IPS-15b (cell line): Measurements from ENCODE around the gene FBXL22.
"Not testable (repeated sequence)": the region's sequence is repeated elsewhere in the genome, so short reads cannot be mapped to it uniquely, and the experiment has no call there.

Experiments used
- H3K27me3 ChIP-seq: one replicate; pipeline ENCODE4 v1.6.1; 2013; ENCODE audit warnings: low read length; ENCODE audit not compliant: control insufficient read depth, insufficient read depth
- H3K36me3 ChIP-seq: one replicate; pipeline ENCODE4 v1.6.1; 2013; ENCODE audit warnings: low read length; ENCODE audit not compliant: control insufficient read depth, insufficient read depth
- H3K4me1 ChIP-seq: one replicate; pipeline ENCODE4 v1.6.1; 2013; ENCODE audit warnings: mild to moderate bottlenecking, low read length; ENCODE audit not compliant: control insufficient read depth, insufficient read depth
- H3K4me3 ChIP-seq: one replicate; pipeline ENCODE4 v1.5.1; 2013; ENCODE audit warnings: low read depth, low read length
- H3K9ac ChIP-seq: one replicate; pipeline ENCODE4 v1.6.1; 2013; ENCODE audit warnings: low read depth, mild to moderate bottlenecking, low read length
- H3K9me3 ChIP-seq: one replicate; pipeline ENCODE4 v1.6.1; 2013; ENCODE audit warnings: mild to moderate bottlenecking, low read length; ENCODE audit not compliant: control insufficient read depth, insufficient read depth

Gene FBXL22

DNA sequence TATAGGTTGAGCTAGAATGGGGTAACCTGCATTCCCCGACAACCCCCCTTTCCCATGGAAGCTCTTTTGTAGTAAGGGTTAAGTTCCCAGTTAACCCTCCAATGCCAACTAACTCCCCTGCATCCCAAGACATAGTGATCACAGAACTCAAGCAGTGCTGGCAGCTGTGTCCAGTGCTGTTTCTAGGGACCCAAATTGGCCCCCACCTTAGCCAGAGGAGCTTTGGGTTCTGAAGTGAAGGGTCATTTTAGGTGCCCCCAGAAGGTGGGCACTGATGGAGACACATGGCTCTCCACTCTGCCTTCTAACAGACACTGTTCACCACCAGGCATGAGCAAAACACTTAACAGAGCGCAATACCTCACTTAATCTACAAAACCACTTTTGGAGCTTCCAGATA lies 7.1 kb downstream of the FBXL22 start:
- H3K9ac ChIP-seq = no peak overlapping the region
- H3K4me3 ChIP-seq = no peak overlapping the region
- H3K4me1 ChIP-seq = peaks cover 5% of the 10 kb centered on the region
- H3K9me3 ChIP-seq = no peaks in the 10 kb centered on the region
- no peaks in the 10 kb centered on the region for H3K36me3 ChIP-seq
- H3K27me3 ChIP-seq = peaks cover 27% of the 10 kb centered on the region

DNA sequence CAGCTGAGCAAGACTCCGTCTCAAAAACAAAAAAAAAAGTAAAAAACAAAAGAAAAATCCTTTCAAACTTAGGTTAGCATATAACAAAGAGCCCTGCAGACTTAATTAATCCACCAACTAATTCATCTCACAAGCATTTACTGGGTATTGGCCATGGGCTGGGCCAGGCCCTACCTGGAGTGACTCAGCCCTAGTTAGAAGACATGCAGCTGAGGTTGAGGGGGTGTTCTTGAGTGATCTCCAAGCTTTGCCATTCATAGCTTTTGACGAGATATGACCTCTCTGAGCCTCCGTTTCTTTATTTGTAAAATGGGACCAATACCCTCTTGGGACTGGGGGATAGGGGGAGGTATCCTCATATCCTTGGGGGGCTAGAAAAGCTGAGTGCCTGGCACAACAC lies 7.8 kb downstream of the FBXL22 start:
- peaks cover 22% of the 10 kb centered on the region for H3K27me3 ChIP-seq
- H3K4me3 ChIP-seq = no peak overlapping the region
- H3K36me3 ChIP-seq = no peaks in the 10 kb centered on the region
- no peak overlapping the region for H3K9ac ChIP-seq
- H3K9me3 ChIP-seq = no peaks in the 10 kb centered on the region
- H3K4me1 ChIP-seq = peaks cover under 1% of the 10 kb centered on the region

DNA sequence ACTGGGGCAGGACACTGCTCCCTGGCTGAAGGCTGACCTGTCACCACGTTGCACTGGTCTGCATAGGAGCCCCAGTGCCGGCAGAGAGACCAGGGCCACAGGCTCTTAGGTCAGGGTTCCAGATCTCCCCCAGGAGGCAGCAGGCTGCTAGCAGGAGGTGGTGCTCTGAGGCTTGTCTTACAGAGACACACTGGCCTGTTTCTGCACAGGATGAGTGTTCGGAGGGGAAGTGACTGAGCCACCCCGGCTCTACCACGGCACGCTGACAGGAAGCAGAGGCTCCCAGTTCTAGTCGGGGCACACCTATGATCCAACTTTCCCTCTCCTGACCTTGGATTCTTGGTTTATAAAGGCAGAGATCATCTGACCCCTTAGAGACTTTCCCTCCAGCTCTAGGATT lies 8.6 kb downstream of the FBXL22 start:
- no peaks in the 10 kb centered on the region for H3K4me1 ChIP-seq
- no peak overlapping the region for H3K4me3 ChIP-seq
- peaks cover 19% of the 10 kb centered on the region for H3K27me3 ChIP-seq
- no peaks in the 10 kb centered on the region for H3K9me3 ChIP-seq
- no peak overlapping the region for H3K9ac ChIP-seq
- no peaks in the 10 kb centered on the region for H3K36me3 ChIP-seq

DNA sequence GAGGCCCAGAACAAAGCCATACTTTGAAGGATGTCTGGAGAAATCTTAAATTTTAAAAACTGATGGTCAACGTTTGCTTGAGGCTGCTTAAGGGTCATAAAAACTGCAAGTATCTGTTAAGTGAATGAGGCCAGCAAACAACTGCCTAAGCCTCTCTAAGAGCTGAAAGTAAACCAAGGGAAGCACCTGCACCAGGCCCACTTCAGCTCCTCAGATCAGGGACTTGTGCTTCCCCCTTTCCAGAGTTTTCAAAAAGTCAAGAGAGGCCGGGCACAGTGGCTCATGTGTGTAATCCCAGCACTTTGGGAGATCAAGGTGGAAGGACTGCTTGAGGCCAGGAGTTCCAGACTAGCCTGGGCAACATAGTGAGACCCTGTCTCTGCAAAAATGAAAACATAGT lies 9.1 kb downstream of the FBXL22 start:
- no peak overlapping the region for H3K9ac ChIP-seq
- no peaks in the 10 kb centered on the region for H3K36me3 ChIP-seq
- no peak overlapping the region for H3K4me3 ChIP-seq
- H3K4me1 ChIP-seq = no peaks in the 10 kb centered on the region
- no peaks in the 10 kb centered on the region for H3K9me3 ChIP-seq
- peaks cover 16% of the 10 kb centered on the region for H3K27me3 ChIP-seq

DNA sequence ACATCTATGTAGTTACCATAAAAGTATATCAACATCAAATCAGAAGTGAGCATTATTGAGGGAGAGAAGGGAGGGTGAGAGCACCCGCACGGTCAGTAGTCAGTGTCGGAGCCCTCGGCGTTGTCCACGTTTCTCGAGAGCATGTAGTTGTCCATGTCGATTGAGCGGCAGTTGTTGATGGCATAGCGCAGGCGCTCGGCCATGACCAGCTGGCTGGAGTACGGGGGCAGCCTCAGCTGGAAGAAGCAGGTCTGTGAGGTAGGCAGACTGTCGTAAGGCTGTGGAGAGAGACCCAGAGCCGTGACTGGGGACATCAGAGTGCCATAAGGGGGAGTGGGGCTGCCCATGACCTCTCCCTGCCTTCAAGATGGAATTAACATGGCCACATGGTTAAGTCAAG lies 11.8 kb downstream of the FBXL22 start:
- no peak overlapping the region for H3K4me3 ChIP-seq
- no peak overlapping the region for H3K9ac ChIP-seq
- no peaks in the 10 kb centered on the region for H3K4me1 ChIP-seq
- H3K36me3 ChIP-seq = no peaks in the 10 kb centered on the region
- no peaks in the 10 kb centered on the region for H3K9me3 ChIP-seq
- H3K27me3 ChIP-seq = no peaks in the 10 kb centered on the region

DNA sequence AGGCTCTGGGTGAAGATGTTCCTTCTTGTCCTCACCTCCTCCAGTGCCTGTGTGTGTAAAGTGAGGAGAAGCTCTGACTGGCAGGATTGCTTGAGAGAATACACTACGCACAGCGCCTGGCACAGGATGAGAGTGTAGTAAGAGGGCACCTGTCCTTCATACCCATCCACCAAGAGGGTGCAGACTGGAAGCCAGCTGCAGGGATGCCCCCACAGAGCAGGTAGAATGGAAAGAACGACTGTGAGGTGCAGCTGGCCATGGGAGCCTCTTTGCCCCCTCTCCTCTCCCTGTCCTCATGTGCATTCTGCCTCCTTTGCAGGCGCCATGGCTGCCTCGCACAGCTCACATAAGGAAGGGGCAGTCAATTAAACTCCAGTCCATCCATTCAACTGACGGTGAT lies 12.3 kb downstream of the FBXL22 start:
- H3K9me3 ChIP-seq = no peaks in the 10 kb centered on the region
- H3K27me3 ChIP-seq = no peaks in the 10 kb centered on the region
- H3K9ac ChIP-seq = no peak overlapping the region
- H3K36me3 ChIP-seq = no peaks in the 10 kb centered on the region
- no peaks in the 10 kb centered on the region for H3K4me1 ChIP-seq
- H3K4me3 ChIP-seq = no peak overlapping the region

DNA sequence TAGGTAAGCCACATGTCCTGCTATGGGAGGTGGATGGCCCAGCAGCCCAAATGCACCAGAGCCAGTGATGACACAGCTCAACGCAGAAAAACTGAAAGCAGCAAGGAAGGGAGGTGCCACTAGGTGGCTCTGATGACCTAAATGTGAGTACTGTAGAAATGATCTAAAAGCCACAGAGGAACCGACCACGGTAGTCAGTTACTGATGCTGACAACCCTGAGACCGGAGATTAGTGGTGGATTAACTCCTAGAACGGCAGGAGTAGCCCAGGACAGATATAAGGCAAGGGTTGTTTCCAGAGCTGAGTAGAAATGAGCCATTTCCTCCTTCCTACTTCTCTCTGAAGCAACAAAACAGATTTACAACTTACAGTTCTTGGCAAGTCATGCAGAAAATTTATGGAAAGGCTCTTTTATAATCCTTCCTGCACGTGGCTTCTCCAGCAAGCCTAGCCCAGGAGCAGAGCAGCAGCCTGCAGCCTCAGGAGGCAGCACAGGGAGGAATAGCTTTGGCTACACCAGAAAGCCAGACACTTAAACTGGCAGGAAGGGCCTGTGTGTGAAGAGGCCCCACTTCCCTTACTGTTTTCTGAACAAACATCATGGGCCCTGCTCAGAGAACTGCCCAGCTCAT lies 13.1 kb downstream of the FBXL22 start:
- Histone ChIP-seq H3K4me1 (no peaks in the 10 kb centered on the region), H3K9ac (no peak overlapping the region), H3K27me3 (no peaks in the 10 kb centered on the region), H3K9me3 (no peaks in the 10 kb centered on the region), H3K4me3 (no peak overlapping the region), H3K36me3 (no peaks in the 10 kb centered on the region)

DNA sequence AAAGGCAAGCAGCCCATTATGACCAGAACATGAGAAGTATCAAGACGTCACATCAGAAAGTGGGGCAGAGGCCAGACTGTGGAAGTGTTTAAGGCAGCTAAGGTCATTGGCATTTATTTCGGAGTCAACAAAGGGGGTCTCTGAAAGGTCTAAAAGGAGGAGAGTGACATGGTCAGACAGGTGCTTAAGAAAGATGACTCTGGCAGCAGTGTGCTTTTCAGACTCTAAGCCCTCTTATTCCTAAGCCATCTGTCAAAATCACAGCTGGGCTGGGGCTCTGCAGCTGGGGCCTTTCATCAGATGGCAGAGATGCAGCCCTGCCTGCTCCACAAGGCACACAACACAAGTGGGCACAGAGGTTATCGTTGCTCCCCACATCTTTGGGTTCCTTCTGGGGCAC lies 14.0 kb downstream of the FBXL22 start:
- no peaks in the 10 kb centered on the region for H3K27me3 ChIP-seq
- no peaks in the 10 kb centered on the region for H3K4me1 ChIP-seq
- no peak overlapping the region for H3K9ac ChIP-seq
- H3K9me3 ChIP-seq = no peaks in the 10 kb centered on the region
- H3K4me3 ChIP-seq = no peak overlapping the region
- H3K36me3 ChIP-seq = no peaks in the 10 kb centered on the region

DNA sequence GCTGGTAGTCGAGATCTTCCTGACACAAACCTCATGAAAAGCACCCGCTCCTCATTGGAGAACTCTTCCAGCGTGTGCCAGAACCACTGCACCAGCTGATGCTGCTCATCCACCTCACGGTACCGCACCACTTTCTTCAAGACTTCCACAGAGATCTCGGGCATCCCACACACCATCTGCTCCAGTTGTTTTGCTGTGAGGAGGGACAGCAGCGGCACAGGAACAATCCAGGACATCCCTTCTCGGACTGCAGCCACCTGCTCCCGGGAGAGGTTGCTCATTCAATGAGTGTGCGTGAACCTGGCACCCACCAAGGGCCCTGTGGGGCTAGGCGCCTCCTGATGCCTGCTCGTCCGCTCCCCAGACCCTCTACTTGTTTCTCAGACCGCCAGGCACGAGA lies 15.1 kb downstream of the FBXL22 start:
- Histone ChIP-seq H3K4me1 (no peaks in the 10 kb centered on the region), H3K9me3 (no peaks in the 10 kb centered on the region), H3K36me3 (no peaks in the 10 kb centered on the region), H3K27me3 (no peaks in the 10 kb centered on the region), H3K4me3 (no peak overlapping the region), H3K9ac (no peak overlapping the region)

DNA sequence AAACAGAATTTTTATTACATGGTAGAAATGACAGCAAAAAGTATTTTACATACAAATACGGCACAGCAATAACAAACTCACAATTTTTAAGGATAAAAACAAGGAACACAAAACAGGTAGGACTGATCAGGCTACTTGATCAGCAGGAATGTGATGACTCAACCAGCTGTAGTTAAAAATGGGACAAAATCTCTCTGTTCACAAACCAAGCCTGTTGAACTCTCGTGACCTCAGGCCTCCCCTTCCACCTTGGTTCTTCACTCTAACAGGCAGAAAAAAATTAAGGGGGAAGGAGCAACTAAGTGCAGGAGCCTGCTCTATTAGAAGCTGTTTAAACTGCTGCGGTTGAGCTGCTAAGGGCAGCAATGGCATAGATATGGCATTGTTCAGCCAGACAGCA lies 18.7 kb downstream of the FBXL22 start:
- no peak overlapping the region for H3K9ac ChIP-seq
- no peaks in the 10 kb centered on the region for H3K9me3 ChIP-seq
- no peaks in the 10 kb centered on the region for H3K27me3 ChIP-seq
- no peaks in the 10 kb centered on the region for H3K4me1 ChIP-seq
- H3K4me3 ChIP-seq = no peak overlapping the region
- H3K36me3 ChIP-seq = no peaks in the 10 kb centered on the region

DNA sequence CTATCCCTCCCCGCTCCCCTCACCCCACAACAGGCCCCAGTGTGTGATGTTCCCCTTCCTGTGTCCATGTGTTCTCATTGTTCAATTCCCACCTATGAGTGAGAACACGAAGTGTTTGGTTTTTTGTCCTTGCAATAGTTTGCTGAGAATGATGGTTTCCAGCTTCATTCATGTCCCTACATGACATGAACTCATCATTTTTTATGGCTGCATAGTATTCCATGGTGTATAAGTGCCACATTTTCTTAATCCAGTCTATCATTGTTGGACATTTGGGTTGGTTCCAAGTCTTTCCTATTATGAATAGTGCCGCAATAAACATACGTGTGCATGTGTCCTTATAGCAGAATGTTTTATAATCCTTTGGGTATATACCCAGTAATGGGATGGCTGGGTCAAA lies 20.0 kb downstream of the FBXL22 start:
- H3K9ac ChIP-seq, H3K27me3 ChIP-seq, H3K9me3 ChIP-seq, H3K36me3 ChIP-seq, H3K4me3 ChIP-seq, H3K4me1 ChIP-seq: not testable (repeated sequence)

DNA sequence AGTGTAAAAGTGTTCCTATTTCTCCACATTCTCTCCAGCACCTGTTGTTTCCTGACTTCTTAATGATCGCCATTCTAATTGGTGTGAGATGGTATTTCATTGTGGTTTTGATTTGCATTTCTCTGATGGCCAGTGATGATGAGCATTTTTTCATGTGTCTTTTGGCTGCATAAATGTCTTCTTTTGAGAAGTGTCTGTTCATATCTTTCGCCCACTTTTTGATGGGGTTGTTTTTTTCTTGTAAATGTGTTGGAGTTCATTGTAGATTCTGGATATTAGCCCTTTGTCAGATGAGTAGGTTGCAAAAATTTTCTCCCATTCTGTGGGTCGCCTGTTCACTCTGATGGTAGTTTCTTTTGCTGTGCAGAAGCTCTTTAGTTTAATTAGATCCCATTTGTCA lies 20.4 kb downstream of the FBXL22 start:
- not testable (repeated sequence) for H3K4me1 ChIP-seq, H3K9me3 ChIP-seq, H3K27me3 ChIP-seq, H3K4me3 ChIP-seq, H3K36me3 ChIP-seq, H3K9ac ChIP-seq

DNA sequence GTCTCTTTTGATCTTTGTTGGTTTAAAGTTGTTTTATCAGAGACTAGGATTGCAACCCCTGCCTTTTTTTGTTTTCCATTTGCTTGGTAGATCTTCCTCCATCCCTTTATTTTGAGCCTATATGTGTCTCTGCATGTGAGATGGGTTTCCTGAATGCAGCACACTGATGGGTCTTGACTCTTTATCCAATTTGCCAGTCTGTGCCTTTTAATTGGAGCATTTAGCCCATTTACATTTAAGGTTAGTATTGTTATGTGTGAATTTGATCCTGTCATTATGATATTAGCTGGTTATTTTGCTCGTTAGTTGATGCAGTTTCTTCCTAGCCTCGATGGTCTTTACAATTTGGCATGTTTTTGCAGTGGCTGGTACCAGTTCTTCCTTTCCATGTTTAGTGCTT lies 23.6 kb downstream of the FBXL22 start:
- H3K27me3 ChIP-seq, H3K9me3 ChIP-seq, H3K4me1 ChIP-seq, H3K4me3 ChIP-seq, H3K36me3 ChIP-seq, H3K9ac ChIP-seq: not testable (repeated sequence)
